Testis (tissue), 2 donors: Measurements from ENCODE around the gene NID1.

Experiments used
- POLR2A ChIP-seq: fragments of 450-650 bp; IDR thresholded peaks from one replicate; pipeline ENCODE4 v1.6.1; 2017; ENCODE audit warnings: antibody characterized with exemption, mild to moderate bottlenecking, moderate library complexity
- TF ChIP-seq, protein P1 (sequence below), 3 experiments: fragments of 450-650 bp in 2 of 3; fragments of 200-600 bp in 1 of 3; sonication (generic) in 1 of 3; IDR thresholded peaks; one replicate each; pipeline ENCODE4 v1.5.1; 2016 to 2019; ENCODE audit warnings: antibody characterized with exemption in 3 of 3, mild to moderate bottlenecking in 2 of 3, moderate library complexity in 1 of 3

DNA sequence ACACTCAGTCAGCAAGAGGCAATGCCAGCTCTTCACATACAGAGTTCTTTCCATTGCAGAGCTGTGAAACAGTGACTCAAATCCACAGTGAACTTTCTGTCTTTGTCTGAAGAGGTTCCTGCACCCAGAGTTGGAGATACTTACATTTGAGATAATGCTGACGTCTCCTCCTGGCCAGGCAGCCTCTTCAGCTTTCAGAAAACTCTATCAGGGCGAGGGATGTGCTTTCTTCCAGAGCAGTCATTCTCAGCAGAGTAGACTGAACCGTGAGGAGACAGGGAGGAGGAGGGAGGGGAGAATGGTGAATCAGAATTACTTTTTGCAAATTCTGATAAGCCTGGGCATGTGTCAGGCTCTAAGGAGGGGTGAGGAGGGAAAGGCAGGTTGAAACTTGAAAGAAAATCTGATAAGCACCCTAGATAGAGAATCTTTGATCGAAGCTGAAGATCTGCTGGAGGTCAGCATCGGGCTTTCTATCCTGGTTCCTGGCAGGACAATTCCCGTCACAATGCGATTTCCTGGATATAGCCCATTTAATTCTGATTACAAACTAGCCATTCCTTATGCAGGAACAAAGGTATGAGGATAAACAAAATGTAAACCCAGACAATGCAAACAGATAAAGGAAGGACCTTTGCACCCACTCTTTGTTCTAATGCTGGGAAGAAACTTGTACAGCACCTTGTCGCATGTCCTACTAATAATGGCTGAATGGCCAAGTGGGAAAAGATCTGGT is 18.9 kb upstream of the NID1 start:
- TF ChIP-seq, protein P1, sequence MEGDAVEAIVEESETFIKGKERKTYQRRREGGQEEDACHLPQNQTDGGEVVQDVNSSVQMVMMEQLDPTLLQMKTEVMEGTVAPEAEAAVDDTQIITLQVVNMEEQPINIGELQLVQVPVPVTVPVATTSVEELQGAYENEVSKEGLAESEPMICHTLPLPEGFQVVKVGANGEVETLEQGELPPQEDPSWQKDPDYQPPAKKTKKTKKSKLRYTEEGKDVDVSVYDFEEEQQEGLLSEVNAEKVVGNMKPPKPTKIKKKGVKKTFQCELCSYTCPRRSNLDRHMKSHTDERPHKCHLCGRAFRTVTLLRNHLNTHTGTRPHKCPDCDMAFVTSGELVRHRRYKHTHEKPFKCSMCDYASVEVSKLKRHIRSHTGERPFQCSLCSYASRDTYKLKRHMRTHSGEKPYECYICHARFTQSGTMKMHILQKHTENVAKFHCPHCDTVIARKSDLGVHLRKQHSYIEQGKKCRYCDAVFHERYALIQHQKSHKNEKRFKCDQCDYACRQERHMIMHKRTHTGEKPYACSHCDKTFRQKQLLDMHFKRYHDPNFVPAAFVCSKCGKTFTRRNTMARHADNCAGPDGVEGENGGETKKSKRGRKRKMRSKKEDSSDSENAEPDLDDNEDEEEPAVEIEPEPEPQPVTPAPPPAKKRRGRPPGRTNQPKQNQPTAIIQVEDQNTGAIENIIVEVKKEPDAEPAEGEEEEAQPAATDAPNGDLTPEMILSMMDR (IDR thresholded peaks at IDR 0.05), result no peak
- TF ChIP-seq POLR2A, result no peak
